ENCODE measurements around the gene PIGQ.

DNA sequence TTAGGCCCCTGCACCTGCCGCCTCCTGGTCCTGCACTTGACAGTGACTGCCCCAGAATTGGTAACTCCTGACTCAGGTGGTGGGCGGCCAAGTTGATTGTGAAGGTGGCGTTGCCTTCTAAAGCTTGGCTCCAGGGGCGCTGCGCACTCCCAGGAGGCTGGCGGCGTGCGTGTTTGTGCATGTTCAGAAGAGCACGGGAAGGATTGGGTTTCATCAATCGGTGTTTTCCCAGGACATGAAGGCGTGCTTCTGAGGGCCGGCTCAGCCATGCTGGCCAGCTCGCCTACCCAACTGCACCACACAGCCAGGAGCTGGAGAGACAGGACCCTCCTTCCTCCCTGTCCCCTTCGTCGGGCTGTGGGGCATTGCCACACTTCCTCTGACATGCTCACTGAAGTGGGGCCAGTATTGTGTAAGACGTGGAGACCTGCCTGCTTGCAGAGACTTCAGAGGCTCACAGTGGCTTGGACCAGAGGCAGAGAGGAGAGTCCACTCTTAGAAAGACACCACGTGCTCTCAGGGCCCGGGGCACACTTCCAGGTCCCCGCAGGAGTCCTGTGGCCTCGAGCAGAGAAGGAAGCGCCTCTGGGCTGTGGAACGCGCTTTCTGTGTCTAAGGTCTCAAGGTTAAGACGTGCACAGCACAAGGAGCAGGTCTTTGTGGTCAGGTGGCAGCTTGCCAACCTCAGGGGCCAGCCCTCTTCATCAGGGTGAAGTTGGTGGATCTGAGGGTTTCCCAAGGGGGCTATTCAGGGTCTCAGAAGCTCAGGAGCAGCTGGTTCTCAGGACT lies 22.9 kb downstream of the PIGQ start:
- TF ChIP-seq CTCF (IDR thresholded peaks at IDR 0.05) (no peak), POLR2A (IDR thresholded peaks at IDR 0.05) (no peak)

Data from testis (tissue), 2 donors.